ENCODE measurements around the gene SPANXC.
"Not testable (repeated sequence)": the region's sequence is repeated elsewhere in the genome, so short reads cannot be mapped to it uniquely, and the experiment has no call there.

The SPANXC gene, protein sequence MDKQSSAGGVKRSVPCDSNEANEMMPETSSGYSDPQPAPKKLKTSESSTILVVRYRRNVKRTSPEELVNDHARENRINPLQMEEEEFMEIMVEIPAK

DNA sequence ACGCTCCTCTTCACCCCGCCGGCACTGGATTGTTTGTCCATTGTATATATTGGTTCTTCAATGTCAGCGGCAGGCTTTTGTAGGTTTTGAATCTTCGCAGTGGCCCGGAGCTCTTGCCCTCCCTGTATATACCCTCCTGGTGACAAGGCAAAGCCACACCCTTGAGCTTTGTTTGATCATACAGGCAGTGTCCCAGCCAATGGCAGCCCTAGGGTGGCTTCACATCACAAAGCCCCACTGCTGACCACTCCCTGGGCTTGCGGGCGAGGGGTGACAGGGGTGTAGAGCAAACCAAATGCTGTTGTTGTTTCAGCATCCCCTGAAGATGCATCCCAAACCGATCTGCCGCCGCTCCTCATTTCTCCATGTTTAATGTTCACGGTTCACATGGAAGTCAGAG, at the start of gene SPANXC:
Gene SPANXC (minus strand): TSS at position 101 of the 400 bp plus-strand sequence. CDS start 60 bp downstream, at position 41.
- in situ Hi-C loops (cut with MboI; ENCODE audit: low pct_unique_long_range_greater_than_20kb, low sequenced_read_pairs, unreplicated experiment); DNase-seq (ENCODE audit: low spot score): not testable (repeated sequence)

DNA sequence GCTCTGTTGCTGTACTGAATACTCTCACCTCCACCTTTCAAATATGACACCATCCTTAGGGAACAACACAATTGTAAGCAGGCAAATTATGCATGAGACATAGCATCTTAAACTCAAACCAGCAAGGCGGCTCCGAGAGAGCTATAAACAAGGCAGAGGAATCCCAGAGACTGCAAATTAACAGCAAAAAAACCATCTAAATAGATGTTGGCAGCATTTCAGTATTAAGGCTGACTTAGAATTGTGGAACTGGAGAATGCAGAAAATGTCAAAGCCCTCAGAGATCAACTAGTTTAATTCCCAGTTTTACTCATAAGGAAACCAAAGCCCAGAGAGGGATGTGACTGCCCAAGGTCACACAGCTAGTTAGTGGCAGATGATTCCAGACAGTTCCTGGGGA, 37.2 kb upstream of the SPANXC start:
- no peak for TF ChIP-seq CTCF (IDR thresholded peaks at IDR 0.05; ENCODE audit: extremely low read depth, insufficient read depth, missing control alignments)
- DNase-seq (ENCODE audit: low spot score) = no peak
- in situ Hi-C loops (cut with MboI; ENCODE audit: low pct_unique_long_range_greater_than_20kb, low sequenced_read_pairs, unreplicated experiment) = no loop called here

GRCh38 chrX:141278306-141278705, 36.0 kb upstream of the SPANXC start:
- peak; percentile 64 for TF ChIP-seq CTCF (IDR thresholded peaks at IDR 0.05; ENCODE audit: extremely low read depth, insufficient read depth, missing control alignments)
- in situ Hi-C loops (cut with MboI; ENCODE audit: low pct_unique_long_range_greater_than_20kb, low sequenced_read_pairs, unreplicated experiment) = no loop called here
- no peak for DNase-seq (ENCODE audit: low spot score)

- DNase-seq (ENCODE audit: low spot score) = no peak
- in situ Hi-C loops (cut with MboI; ENCODE audit: low pct_unique_long_range_greater_than_20kb, low sequenced_read_pairs, unreplicated experiment) = no loop called here
- TF ChIP-seq CTCF (IDR thresholded peaks at IDR 0.05; ENCODE audit: extremely low read depth, insufficient read depth, missing control alignments) = no peak
Observed at GRCh38 chrX:141258080-141258479, 15.8 kb upstream of the SPANXC start.

DNA sequence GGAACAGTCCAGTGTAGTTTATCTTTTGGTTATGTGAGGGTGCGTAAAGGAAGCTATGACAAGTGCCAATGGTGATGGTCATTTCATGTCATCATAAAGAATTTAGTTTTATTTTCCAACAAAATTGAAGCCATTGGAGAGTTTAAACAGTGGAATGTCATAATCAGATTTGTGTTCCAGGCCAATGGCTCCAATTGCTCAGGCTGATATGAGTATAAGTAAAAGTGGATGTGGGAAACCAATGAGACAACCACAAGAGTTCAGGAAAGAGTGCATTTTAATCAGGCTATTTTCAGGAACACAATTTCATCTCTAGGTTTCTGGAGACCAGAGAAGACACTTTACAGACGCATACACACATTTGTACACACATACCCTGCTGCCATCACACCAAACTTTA, 20.7 kb downstream of the SPANXC start:
- DNase-seq (ENCODE audit: low spot score) = no peak
- no peak for TF ChIP-seq CTCF (IDR thresholded peaks at IDR 0.05; ENCODE audit: extremely low read depth, insufficient read depth, missing control alignments)
- in situ Hi-C loops (cut with MboI; ENCODE audit: low pct_unique_long_range_greater_than_20kb, low sequenced_read_pairs, unreplicated experiment) = no loop called here

DNA sequence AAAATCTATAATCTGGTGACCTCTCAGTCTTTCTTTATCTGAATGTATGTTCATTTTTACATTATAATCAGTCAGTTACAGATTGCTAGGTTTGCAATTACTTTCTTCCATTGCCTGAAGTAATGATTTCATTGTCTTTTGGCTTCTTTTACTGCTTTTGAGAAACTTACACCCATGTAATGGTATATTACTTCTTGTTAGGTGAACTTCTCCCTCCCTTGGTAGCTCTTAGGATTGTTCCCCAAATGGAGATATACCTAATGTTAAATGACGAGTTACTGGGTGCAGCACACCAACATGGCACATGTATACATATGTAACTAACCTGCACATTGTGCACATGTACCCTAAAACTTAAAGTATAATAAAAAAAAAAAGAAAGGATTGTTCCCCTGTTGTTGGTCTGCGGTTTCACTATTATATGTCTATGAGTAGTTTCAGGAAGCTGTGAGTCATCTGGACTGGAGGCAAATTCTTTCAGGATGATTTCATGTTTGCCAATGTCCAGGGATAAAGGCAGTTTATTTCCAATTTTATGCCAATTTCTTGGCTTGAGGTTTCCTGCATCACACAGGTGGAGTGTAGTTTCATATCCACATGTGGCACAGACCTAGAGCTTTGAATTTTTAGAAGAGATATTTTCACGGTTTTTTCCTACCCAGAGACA, 21.8 kb downstream of the SPANXC start:
- in situ Hi-C loops (cut with MboI; ENCODE audit: low pct_unique_long_range_greater_than_20kb, low sequenced_read_pairs, unreplicated experiment) = no loop called here
- no peak for TF ChIP-seq CTCF (IDR thresholded peaks at IDR 0.05; ENCODE audit: extremely low read depth, insufficient read depth, missing control alignments)
- no peak for DNase-seq (ENCODE audit: low spot score)

GRCh38 chrX:141214196-141214595, 28.1 kb downstream of the SPANXC start:
- in situ Hi-C loops (cut with MboI; ENCODE audit: low pct_unique_long_range_greater_than_20kb, low sequenced_read_pairs, unreplicated experiment) = no loop called here
- no peak for DNase-seq (ENCODE audit: low spot score)
- TF ChIP-seq CTCF (IDR thresholded peaks at IDR 0.05; ENCODE audit: extremely low read depth, insufficient read depth, missing control alignments) = no peak

All from GM13977 (cell line).